Stimulated activated CD8-positive, alpha-beta memory T cell treated with anti-CD3 and anti-CD28 coated beads, Interleukin-4, amount 100 ng/mL, for 1 hour (primary cell): Measurements from ENCODE around the gene NTPCR.

Experiments used
- DNase-seq, 2 donors: peaks; one replicate each; pipeline ENCODE4 v3.0.0-alpha.2; 2020; ENCODE audit warnings: low read depth in 2 of 2, low spot score in 1 of 2

Gene NTPCR

DNA sequence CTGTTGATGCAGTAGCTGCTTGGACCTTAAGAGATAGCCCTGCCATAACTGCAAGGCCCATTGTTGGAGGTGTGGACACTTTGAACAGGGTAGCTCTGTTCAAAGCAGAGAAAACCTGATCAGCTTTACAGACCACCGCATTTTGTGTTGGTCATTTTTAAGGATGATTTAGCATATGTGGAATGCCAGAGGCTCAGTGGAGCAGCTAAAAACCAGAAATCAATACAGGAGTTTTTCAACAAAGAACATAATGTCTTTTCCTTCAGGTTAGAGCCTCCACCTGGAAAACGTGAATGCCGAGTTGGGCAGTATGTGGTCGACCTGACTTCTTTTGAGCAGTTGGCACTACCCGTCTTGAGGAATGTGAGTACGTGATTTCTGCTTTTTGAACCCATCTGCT lies 5.7 kb downstream of the NTPCR start:
- DNase-seq: no peak

DNA sequence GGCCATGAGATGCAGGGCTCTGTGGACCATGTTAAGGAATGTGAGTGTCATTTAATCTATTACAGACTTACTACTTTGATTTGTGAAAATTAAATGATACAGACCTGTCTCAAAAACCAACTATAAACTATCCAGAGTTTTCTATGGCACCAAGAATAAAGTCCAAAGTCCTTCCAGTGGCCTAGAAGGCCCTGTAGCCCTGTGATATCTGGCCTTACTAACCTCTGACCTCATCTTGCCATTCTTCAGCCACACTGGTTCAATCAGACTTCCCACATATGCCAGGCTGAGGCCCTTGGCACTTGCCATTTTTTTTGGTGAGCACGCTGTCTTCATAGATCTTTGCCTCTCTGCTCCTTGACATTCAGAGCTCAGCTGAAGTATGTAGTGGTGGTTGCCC lies 7.7 kb downstream of the NTPCR start:
- no peak for DNase-seq

DNA sequence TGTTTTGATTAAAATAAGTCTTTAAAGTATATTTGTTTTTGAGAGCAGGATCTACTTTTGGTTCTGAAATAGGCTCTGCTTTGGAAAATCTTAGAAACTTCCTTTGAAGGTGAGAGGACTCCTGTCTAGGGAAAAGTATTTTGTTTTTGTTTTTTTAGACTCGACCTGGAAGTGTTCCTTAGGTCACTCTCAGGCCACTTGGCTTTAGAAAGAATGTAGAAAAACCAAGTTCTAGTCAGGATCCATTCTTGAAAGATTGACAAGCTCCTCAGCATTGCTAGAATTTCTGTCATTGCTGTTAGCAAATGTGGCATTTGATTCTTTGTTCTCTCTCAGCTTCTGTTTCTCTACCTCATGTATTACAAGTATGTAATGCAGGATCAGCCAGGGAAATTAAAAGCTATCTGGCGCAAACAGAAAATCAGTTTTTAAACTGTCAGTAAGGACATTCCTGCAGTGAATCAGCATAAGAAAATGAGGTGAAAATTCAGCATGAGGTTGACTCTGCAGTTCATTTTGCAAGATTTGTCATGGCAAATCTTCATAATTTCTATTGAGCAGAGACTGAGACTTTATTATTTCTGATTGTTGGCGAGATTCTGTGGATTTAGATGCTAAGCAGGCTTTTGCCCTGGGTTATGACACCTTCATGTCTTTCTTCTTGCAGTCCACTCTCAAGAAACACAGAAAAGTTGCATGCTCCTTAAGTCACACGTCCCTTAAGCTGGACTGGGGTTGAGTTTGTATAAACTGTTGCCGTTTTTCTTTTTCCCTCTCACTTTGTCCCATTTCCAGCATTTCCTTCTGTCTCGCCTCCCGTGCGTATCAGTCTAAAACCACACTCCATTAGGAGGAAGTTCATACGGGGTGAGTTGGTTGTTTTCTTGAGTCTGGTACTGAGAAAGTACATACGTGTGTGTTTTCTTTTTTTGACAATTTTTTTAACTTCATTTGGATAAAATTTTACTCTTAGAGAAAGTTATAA lies 12.6 kb downstream of the NTPCR start:
- DNase-seq: no peak

DNA sequence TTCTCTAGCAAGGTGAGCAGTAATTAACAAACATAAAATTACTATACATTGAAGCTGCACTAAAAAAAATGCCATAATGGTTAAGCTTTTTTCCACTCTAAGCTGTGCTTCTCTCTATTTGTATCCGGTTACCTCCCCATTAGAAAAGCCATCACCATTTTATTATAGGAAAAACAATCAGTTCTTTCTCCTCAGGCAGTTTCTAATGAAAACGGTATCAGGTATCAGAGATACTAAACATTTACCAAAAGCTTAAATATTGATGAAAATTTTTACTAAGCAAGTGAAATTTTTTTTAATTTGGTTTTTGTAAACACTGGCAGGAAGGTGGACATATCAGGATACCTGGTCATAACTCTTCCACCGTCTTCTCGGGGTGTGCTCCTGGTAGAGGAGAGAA lies 14.2 kb downstream of the NTPCR start:
- no peak for DNase-seq

DNA sequence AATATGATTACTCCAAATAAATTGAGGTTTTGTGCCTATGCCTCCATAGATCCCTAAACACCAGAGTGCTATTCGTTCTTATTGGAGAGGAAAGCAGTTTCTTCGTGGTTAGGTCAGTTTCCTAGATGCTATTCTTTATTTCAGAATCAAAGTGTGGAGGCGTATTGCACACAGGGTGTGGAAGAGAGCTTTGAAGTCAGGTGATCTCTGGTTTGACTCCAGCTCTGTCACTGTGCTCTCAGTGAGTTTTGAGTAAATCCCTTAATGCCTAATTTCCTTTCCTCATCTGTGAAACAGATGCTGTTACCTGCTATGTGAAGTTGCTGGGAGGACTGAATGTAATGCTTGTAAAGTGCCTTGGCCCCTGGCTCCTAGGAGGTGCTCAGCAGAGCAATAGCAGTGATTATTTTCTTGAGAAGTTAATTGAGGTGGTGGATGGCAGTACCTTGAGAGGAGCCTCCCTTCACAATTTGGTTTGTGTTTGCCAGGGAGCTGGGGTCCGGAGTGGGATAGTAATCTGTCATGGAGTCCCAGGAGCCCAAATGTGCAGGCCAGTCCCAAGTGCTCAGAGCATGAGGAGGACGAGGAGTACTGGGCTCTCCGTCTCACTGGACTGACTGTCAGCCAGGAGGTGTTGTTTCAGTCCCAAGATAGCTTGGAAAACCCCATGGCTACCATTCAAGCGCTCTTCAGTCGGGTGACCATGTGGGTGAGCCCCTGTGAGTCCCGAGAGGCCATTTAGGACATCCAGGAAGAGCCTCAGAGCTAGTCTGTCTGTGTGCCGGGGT lies 14.9 kb downstream of the NTPCR start:
- DNase-seq: no peak

DNA sequence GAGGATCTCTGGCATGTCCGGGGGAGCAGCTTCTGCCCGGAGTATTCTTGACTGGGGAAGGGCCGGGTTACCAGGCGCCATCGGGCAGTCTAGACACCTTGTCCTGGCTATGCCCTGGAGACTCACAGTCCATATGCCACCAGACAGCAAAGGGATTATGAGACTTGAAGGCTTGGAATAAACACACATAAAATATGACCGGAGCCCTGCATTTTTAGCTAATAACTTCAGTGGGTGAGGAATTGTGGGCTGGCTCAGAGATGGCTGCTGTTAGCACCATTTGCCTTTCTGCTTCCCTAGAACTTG lies 15.5 kb downstream of the NTPCR start:
- no peak for DNase-seq

DNA sequence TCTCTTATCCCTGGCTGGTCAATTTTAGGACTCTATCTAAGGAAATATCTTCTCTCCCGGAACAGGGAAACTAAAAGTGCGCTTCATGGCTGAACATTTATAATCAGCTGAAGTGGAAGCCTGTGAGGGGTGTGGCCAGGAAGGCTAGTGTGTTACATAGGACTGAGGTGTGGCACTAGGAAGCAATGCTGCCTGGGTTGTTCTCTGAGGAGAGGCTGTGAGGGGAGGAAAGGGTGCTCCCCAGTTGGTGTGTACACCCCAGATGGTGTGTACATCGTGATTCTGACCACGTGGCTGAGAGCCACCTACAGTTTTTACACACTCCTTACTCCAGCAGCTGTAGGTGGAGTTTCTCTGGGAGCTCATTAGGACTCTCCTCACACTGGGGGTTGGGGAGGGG lies 16.3 kb downstream of the NTPCR start:
- DNase-seq: no peak

DNA sequence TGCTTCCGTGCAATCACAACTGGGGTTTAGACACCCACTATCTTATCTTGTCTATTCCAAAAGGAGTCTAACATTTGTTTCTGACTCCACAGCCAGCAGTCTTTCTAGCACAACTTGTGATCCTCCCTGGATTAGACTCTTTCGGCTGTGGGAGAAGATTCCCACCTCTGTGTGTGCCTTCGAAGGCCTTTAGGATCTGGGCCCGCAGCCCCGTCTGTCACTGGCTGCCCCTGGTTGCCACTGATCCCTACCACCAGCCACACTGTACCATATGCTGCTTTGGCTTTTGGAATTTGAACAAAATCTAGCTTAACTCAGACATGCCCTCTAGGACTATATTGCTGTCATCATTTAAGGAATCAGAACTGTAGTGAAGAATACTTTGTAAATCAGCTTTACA lies 18.0 kb downstream of the NTPCR start:
- DNase-seq: no peak

DNA sequence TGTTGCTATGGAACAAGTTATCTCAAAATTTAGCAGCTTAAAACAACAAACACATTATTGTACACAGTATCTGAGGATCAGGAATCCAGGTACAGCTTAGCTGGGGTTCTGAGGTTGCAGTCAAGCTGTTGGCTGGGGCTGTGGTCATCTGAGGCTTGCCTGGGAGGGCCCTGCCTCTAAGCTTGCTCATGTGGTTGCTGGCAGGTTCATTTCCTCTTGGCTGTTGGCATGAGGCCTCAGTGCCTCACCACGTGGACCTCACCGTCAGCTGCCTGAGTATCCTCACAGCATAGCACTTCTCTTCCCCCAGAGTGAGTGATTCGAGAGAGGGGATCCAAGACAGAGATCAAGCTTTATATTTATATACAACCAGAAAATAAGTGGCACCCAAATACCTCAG lies 18.6 kb downstream of the NTPCR start:
- DNase-seq: no peak

DNA sequence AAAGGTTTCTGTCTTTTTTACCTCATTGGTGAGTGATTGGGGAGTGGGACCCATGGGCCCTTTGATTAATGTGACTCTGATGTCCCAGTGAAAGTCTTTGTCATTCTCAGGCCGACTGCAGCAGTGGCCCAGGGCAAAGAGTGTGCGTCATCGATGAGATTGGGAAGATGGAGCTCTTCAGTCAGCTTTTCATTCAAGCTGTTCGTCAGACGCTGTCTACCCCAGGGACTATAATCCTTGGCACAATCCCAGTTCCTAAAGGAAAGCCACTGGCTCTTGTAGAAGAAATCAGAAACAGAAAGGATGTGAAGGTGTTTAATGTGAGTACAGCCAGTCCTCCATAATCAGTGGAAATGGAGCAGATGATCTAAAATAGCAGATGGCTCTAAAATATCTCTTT lies 19.4 kb downstream of the NTPCR start:
- DNase-seq: no peak

DNA sequence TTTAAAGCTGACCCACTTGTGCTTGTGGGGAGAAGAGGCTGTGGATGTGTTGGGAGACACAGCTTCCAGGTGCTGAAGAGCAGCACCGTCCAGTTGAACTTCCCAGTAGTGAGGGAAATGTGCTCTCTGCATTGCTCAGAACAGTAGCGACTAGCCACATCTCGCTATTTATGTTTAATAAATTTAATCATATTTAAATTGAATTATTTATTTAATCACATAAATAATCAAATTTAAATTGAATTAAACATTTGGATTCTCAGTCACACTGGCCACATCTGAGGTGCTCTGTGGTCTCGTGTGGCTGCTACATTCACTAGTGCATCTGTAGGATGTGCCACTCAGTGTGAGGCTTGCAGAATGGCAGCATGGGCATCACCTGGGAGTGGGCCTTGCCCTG lies 20.1 kb downstream of the NTPCR start:
- no peak for DNase-seq

DNA sequence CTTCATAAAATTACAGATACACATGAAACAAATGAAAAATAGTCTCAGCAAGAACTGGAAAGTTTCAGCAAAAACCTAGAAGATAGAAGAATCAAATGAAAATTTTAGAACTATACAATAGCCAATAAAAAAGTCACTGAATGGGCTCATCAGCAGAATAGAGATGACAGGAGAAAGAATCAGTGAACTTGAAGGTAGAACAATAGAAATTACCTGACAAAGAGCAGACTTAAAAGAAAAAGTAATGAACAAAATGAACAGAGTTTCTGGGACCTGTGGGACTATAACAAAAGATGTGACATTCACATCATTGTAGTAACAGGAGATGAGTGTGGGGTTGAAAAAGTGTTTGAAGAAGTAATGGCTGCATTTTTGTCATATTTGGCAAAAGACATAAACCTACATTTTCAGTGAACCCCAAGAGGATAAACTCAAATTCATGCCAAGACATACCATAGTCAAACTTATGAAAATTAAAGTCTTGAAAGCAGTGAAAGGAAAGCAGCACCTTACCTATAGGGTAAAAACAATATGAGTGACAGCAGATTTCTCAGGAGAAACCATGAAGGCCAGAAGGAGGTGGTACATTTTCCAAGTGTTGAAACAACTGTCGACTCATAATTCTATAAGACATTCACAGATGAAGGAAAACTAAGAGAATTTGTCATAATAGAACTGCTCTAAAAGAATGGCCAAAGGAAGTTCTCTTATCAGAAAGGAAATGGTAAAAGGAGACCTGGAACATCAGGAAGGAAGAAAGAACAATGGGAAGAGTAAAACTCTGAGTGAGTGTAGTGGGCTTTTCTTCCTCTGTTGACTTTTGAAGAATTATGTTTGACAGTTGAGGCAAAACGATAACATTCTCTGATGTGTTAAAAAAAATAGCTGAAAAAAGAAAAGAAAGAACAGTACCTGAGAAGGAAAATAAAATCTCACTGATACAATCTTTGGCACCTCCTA lies 23.5 kb downstream of the NTPCR start:
- DNase-seq: no peak

DNA sequence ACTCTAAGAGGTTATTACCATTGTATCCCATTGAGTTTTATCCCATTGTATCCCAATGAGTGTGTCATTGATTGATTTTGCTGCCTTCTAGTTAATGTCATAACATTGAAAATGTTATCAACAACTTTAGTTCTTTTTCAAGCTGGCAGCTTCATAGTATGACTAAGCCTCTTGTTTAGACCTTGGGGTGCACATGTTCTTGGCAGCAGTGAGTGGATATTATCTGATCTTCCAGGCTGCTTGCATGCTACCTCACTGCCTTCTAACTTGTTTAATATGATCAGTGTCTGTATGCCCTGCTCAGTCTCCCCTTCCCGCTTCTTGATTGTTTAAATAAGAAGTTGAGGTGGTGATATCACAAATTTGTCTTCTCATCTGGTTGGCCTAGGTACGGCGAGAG lies 24.6 kb downstream of the NTPCR start:
- DNase-seq: no peak

DNA sequence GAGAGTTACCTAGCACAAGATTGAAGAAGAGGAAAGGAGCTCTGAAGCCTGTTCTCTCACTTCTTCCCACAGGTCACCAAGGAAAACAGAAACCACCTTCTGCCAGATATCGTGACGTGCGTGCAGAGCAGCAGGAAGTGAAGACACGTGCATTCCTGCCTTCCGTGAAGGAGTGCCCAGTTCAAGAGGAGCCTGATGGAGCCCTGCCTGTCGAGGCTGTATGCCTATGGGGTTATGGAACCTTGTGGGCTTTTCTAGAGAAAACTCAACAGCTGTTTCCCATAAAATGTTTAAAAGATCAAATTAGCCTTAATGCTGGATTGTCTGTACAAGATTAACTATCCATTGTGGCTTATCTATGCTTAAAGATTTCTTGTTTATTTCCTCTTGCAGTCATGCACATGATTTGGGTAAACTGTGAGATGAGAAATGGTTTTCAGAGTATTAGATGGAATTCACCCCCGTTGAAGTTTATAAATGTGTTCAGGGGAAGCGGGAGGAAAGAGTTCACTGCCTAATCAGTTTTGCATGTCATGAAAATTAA lies 27.8 kb downstream of the NTPCR start:
- DNase-seq: no peak

DNA sequence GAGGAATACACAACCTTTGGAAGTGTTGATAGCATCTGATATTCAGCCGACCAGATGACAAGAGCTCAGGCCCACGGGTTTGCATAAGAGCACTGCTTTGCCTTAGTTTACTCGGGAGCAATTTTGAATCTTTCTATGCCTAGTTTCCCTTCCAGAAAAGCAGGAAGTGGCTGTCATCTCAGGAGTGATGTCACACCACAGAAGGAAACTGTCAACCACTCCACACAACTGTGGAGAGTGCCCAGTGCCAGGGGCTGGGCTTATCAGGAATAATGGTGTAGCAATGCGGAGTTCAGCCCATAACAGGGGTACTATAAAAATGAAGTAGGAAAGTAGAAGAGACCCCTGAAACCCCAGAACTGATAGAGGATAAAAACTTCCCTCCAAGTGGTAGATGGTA lies 28.4 kb downstream of the NTPCR start:
- no peak for DNase-seq

DNA sequence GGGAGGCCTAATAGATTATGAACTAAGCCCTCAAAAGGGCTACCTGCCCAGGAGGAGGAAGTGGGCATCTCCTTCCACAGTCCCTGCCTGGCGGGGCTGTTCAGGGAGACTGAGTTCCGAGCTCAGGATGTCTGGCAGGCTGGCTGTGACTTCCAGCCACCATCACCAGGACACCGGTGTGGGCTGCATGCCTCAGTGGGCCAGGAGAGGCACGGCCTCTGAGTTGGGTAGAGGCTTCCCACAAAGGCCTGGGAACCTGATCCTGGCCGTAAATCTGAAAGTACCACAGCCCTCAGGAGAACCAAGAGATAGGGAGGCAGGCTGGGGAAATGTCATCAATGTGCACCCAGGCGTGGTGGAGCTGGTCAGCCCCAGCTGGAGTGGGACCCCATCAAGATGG lies 29.1 kb downstream of the NTPCR start:
- no peak for DNase-seq

DNA sequence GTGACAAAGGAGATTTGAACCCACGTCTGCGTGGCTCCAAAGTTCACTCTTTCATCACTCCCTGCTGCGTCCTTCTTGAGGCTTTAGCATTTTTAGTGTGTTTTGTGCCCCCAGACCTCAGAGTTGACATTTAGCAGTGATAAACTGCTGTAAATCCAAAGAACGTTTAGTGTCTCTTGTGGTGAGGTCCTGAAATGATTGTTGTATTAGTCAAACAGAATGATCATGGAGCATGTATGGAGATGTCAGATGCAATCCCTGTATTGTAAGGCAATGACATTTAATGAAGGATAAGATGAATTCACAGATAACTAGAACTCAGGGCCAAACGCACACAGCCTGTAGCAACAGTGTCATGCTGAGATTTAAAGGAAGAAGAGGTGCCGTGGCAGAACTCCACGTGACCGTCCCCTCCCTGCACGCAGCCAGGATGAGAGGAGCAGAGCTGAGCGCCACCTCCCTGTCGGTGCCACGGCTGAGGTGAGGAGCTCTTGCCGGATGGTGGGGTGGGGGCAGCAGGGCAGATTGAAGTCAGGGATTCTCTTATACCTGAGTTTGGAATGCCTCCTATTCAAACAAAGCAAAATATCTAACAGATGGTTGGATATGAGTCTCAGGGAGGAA lies 30.1 kb downstream of the NTPCR start:
- DNase-seq: no peak

DNA sequence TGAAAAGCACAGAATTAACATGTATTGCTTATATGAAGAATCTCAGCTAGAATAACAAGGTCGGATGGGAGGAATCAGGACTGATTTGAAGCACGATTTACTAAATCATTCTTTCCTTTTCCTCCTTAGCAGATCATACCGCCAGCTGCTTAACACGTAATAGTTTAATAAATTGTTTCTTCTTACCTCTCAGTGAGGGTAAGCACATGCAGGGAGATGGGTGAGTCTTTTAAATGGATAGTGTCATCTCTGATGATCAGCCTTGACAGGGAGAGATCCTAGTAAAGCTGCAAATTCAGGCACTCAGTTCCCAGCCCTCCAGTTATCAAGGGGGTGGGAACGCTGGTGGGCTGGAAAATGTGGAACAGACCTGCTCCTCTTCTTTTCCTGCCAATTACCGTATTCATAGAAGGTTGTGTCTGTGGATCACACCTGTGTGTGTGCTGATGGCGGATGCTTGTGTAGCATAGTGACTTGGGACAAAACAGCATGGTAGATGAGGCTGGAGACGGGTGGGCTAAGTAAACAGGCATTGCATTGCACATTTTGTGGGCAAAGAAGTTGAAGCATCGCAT lies 30.7 kb downstream of the NTPCR start:
- DNase-seq: no peak

DNA sequence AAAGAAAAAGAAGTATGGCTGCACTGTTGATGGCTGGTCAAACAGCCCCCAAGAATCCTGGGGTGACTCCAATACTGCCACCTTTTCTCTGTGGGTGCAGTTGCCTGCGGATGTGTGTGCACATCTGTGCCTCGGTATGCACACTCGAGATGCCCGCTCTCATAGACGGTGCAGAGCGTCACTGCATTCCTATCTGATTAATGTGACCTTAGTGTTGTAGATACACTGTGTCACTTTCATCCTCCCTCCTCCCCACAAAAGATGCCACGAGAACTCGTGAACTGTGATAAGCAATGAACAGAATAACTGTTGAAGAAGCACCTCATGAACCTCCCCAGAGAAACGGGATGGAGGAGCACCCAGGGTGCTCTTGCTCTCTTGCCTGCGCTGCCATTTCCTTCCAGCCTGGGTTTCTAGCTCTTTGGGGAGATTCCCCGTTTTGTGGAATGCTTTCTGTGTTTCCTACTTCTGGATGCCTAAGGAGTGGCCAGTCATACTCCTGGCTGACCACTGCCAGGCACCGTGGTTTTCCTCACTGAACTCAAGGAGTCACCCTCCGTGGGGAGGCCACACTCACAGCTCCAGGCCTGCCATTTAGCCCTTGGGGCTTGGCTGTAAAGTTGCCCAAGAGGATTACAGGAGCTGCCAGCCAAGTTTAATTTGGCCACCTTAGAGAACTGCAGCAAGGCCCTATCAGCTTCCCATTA lies 32.0 kb downstream of the NTPCR start:
- no peak for DNase-seq

DNA sequence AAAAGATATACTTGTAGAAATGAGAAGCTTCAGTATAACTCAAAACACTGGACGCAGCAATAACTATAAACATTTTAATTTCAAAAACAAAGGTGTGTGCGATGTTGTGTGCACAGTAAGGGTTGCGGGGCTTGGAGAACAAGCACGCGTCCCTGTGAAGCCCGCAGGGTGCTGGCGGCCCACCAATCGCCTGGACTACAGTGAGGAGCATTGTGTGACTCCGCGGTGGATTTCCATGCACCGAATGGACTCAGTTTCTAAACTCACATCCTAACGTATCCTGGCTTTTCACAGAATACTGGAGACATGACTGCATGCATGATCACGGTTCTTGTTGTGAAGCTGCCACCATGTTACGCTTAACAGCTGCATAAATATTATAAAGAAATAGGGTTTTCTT lies 33.0 kb downstream of the NTPCR start:
- DNase-seq: no peak
